K562 (cell line): ENCODE data around the gene MTIF3. TPM values are rescaled to one million over a fixed set of nuclear protein-coding genes. Genes with fewer than 3 reads are reported as not detected.

Source experiments
- CREB3L1 ChIP-seq: fragments of 450-650 bp; IDR thresholded peaks from 2 replicates; pipeline ENCODE4 v1.6.1; 2014; ENCODE audit warnings: low read depth, mild to moderate bottlenecking, moderate library complexity, borderline replicate concordance
- CREB5 ChIP-seq: fragments of 250-450 bp; sonication (Bioruptor Pico); IDR thresholded peaks from 2 replicates; pipeline ENCODE4 v1.5.0; 2020; ENCODE audit warnings: mild to moderate bottlenecking
- CUX1 ChIP-seq: fragments of 200-800 bp; sonication (Bioruptor generic); IDR thresholded peaks from 2 replicates; pipeline ENCODE4 v1.6.1; 2016; ENCODE audit warnings: missing genetic modification characterization, missing compliant biosample characterization
- KLF13 ChIP-seq: fragments of 450-650 bp; IDR thresholded peaks from 2 replicates; pipeline ENCODE4 v1.6.1; 2016; ENCODE audit warnings: missing genetic modification characterization, low read depth, mild to moderate bottlenecking, missing compliant biosample characterization, moderate library complexity, borderline replicate concordance
- MECOM ChIP-seq: fragments of 250-450 bp; sonication (Bioruptor Pico); IDR thresholded peaks from 2 replicates; pipeline ENCODE4 v1.8.0; 2022; ENCODE audit warnings: inconsistent platforms
- PML ChIP-seq: IDR thresholded peaks from 2 replicates; pipeline ENCODE4 v1.6.1; 2012; ENCODE audit warnings: low read length, inconsistent platforms
- TBP ChIP-seq: optimal IDR thresholded peaks from 2 replicates; pipeline ENCODE3; 2011; ENCODE audit warnings: low read depth, low read length, improper control_type of control experiment
- ZNF407 ChIP-seq: fragments of 450-650 bp; IDR thresholded peaks from 2 replicates; pipeline ENCODE4 v1.6.1; 2016; ENCODE audit warnings: low read depth
- ZNF696 ChIP-seq: fragments of 250-450 bp; sonication (Bioruptor Pico); conservative IDR thresholded peaks from 2 replicates; pipeline ENCODE4 v1.4.0; 2020; ENCODE audit warnings: mild to moderate bottlenecking, moderate library complexity
- polyA plus RNA-seq, 8 experiments: library from polyadenylated mRNA; depleted of rRNA in 4 of 8; stranded (reverse) in 5 of 8; unstranded in 3 of 8; fragments of >200 nt; fragmentation: Nextera tagmentation in 2 of 8; fragmentation: Illumina TruSeq in 1 of 8; extraction: Ambion mirVana in 2 of 8; extraction: Trizol in 1 of 8; gene quantifications; 2 replicates each; pipeline versions ENCODE4 v1.2.1 to v1.2.3, GENCODE V29; 2011 to 2014; ENCODE audit warnings: inconsistent platforms in 1 of 8, missing spikeins in 1 of 8
- total RNA-seq, 7 experiments: library from RNA; depleted of rRNA in 6 of 7; stranded (reverse); fragments of >200 nt in 6 of 7; fragmentation: Illumina TruSeq in 2 of 7; extraction: Trizol in 2 of 7; gene quantifications; 2 replicates each; pipeline versions ENCODE4 v1.2.1 to v1.2.3, GENCODE V29; 2011 to 2021; ENCODE audit warnings: low replicate concordance in 1 of 7

Gene MTIF3
- total and polyA plus RNA-seq, 9 of the 15 experiments (the other 6 are each of a cell fraction or from before 2014, with no cell fraction given): 23.5 to 73.6 (median 45.2) TPM

GRCh38 chr13:27424246-27425157 lies 25.9 kb downstream of the MTIF3 start, which contains the start of gene GTF3A (continued):
- peak; percentile 83 for TF ChIP-seq CREB3L1
- TF ChIP-seq PML: no peak; the same call in 1 of the 2 replicates
- TF ChIP-seq CREB5 (CRISPR knock-in tag): no peak
- peak; percentile 43 for TF ChIP-seq TBP
- no peak for TF ChIP-seq CUX1 (CRISPR knock-in tag)
- TF ChIP-seq MECOM (CRISPR knock-in tag): no peak
- TF ChIP-seq ZNF696: no peak
- TF ChIP-seq ZNF407: no peak
- TF ChIP-seq KLF13 (tag): no peak
